Fibroblast of pulmonary artery (primary cell): ENCODE data around the gene PTPRK.

ENCODE experiments used
- DNase-seq: peaks from one replicate; pipeline ENCODE4 v3.0.0-alpha.2; 2010; ENCODE audit warnings: low read depth
- H3K4me3 ChIP-seq: replicated peaks from 2 replicates; pipeline ENCODE4 v1.5.1; 2011; ENCODE audit warnings: low read depth, mild to moderate bottlenecking, control low read depth, low read length, moderate library complexity
- TF ChIP-seq, protein P1 (sequence below): IDR thresholded peaks from 2 replicates; pipeline ENCODE4 v1.5.1; 2011; ENCODE audit warnings: mild to moderate bottlenecking, control low read depth, low read length, inconsistent platforms; ENCODE audit errors: missing control alignments

Gene PTPRK

DNA sequence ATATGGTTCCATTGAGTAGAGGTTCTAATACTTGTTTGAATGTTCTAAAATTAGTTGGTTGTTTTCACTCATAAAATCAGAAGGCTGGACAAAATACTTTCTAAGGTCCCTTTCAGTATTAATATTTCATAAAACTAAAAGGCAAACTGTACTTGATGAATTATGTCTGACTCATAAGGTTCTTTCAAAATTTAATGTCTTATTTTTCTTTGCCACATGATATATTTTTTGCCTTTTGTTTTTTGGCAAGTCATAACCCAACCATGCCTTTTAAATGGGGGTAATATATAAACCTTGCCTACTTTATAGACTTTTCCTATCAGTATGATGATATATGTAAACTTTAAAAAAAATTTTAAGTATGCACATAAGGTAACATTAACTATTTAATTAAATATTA lies 244.7 kb downstream of the PTPRK start:
- peak; percentile 9 for DNase-seq
- no peak overlapping the region for H3K4me3 ChIP-seq
- TF ChIP-seq, protein P1, sequence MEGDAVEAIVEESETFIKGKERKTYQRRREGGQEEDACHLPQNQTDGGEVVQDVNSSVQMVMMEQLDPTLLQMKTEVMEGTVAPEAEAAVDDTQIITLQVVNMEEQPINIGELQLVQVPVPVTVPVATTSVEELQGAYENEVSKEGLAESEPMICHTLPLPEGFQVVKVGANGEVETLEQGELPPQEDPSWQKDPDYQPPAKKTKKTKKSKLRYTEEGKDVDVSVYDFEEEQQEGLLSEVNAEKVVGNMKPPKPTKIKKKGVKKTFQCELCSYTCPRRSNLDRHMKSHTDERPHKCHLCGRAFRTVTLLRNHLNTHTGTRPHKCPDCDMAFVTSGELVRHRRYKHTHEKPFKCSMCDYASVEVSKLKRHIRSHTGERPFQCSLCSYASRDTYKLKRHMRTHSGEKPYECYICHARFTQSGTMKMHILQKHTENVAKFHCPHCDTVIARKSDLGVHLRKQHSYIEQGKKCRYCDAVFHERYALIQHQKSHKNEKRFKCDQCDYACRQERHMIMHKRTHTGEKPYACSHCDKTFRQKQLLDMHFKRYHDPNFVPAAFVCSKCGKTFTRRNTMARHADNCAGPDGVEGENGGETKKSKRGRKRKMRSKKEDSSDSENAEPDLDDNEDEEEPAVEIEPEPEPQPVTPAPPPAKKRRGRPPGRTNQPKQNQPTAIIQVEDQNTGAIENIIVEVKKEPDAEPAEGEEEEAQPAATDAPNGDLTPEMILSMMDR, result no peak

DNA sequence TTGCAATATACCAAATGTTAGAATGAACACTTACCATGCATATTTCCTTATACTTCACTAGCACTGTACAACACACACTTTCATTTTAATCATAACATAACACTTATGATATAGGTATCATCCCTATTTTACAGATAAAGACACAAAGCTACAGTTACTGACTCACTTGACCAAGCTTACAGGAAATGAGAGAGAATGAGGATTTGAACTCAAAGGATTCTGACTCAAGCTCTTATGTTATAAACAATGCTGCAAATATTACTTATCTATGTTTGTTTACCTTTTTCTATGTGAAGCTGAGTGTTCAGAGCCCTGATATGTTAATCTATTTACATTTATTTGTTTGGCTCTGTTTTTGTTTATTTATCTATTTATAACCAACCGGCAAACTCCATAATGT lies 245.4 kb downstream of the PTPRK start:
- DNase-seq, result peak; percentile 40
- H3K4me3 ChIP-seq, result no peak overlapping the region
- TF ChIP-seq, protein P1, result no peak

DNA sequence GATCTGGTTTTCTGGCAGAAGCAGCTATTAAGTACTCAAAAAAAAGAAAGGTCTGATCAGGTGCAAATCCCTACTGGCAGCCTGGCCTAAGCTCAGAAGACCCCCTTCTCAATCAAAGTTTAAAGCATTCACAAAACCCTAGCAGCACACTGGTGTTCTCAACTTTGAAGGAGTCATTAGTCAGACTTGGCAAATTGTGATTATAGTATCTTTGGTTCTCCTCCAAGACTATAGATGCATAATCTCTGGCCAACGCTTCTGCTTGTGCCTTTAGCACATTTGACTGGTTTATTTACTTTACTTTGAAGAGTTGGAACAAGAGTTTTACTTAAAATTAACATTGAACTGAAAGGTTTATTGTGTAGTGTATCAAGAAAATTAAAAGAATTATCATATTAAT lies 248.9 kb downstream of the PTPRK start:
- DNase-seq, result peak; percentile 22
- TF ChIP-seq, protein P1, result no peak
- no peak overlapping the region for H3K4me3 ChIP-seq

DNA sequence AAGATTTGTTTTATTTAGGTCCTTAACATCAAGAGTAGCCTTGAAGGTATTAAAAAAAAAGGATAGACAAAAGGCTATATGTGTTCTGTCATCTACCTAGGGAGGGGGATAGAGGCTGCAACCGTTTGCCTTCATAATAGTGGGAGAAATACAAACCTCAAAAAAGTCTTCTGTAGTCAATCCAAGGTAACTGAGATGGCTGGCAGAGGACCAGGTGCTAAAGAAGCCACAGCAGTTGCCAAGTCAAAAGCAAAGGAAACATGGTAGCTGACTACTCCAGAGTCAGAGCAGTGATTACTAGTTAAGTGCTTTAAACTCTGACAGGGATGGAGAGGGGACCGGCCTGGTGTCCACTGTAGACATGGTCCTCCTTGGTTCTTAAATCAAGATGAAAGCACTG lies 249.4 kb downstream of the PTPRK start:
- no peak for DNase-seq
- no peak overlapping the region for H3K4me3 ChIP-seq
- TF ChIP-seq, protein P1, result no peak

DNA sequence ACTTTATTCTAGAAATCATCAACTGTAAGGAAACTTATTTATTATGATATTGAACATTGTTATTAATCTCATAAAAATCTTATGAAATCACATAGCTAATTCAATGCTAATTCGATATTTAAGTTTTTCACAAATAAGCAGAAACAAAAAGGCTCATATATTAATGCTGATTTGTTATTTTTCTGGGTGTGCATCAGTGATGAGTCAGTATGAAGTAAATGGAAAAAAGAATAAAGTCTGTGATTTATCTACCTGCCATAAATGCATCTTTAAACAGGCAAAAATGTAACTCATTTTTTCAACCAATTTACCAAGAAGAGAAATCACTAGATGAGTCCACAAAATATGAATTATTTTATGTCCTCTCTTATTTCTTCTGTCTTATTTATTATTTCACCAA lies 253.5 kb downstream of the PTPRK start:
- TF ChIP-seq, protein P1, result no peak
- H3K4me3 ChIP-seq, result no peak overlapping the region
- no peak for DNase-seq

DNA sequence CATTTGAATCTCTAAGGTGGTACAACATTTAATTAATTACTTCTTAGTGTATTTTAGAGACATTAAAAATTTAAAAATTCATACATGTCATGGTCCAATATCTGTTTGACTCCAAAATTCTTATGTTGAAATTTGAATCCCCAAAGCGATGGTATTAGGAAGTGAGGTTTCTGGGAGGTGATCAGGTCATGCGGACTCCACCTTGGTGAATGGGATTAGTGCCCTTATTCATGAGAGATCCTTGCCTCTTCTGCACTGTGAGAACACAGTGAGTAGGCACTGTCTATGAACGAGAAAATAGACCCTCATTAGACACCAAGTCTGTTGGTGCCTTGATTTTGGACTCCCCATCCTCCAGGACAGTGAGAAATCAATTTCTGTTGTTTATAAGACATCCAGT lies 254.7 kb downstream of the PTPRK start:
- DNase-seq, result no peak
- TF ChIP-seq, protein P1, result no peak
- H3K4me3 ChIP-seq, result no peak overlapping the region
